Measurements from ENCODE around the gene CXCL11.
"Not testable (repeated sequence)": the region's sequence is repeated elsewhere in the genome, so short reads cannot be mapped to it uniquely, and the experiment has no call there.

CXCL11 gene

DNA sequence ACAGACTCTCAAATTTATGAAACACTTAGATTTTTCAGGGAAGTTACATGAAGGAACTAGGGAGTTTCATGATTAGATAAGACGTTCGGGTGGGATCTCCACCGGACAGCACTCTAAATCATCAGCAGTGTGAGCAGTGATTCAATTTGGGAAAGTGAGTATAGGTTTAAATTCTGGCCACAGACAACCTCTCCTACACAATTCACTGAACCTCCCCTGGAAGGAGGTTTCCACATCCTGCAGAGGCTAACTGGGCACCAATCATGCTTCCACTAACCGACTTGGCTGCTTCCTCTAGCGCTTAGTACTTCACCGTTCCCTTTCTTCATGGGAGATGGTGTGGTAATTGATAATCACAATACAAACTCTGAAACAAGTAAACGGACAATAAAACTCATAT, 34.2 kb downstream of the CXCL11 start:
- Mint-ChIP-seq H3K9me3 (no peaks in the 10 kb centered on the region), H3K4me1 (ENCODE audit: low read depth) (peaks cover 13% of the 10 kb centered on the region), H3K36me3 (ENCODE audit: low read depth) (no peaks in the 10 kb centered on the region), H3K27me3 (no peaks in the 10 kb centered on the region), H3K27ac (no peak overlapping the region), H3K4me3 (no peak overlapping the region)
- intact Hi-C loops (cut with micrococcal nuclease) = no loop called here

DNA sequence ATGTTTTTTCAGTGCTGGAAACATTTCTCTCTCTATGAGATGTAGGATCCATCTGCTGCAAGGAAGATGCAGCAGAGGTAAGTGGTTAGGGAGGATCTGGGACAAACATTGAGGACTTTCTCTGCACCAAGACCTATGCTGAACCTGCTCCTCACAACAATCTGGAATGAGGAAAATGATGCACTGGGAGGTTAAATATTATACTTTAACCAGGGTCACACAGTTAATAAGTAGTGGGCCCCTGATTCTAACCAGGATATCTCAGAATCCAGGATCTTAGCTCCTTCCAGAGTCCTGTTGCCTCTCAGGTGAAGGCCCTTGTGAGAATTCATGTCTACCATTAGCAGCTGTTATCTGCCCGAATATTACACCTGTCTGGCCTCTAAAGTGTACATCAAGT, 35.6 kb downstream of the CXCL11 start:
- no peaks in the 10 kb centered on the region for H3K27me3 Mint-ChIP-seq
- no peak overlapping the region for H3K4me3 Mint-ChIP-seq
- intact Hi-C loops (cut with micrococcal nuclease) = no loop called here
- H3K36me3 Mint-ChIP-seq (ENCODE audit: low read depth) = no peaks in the 10 kb centered on the region
- no peaks in the 10 kb centered on the region for H3K9me3 Mint-ChIP-seq
- H3K4me1 Mint-ChIP-seq (ENCODE audit: low read depth) = peaks cover 13% of the 10 kb centered on the region
- H3K27ac Mint-ChIP-seq = no peak overlapping the region

DNA sequence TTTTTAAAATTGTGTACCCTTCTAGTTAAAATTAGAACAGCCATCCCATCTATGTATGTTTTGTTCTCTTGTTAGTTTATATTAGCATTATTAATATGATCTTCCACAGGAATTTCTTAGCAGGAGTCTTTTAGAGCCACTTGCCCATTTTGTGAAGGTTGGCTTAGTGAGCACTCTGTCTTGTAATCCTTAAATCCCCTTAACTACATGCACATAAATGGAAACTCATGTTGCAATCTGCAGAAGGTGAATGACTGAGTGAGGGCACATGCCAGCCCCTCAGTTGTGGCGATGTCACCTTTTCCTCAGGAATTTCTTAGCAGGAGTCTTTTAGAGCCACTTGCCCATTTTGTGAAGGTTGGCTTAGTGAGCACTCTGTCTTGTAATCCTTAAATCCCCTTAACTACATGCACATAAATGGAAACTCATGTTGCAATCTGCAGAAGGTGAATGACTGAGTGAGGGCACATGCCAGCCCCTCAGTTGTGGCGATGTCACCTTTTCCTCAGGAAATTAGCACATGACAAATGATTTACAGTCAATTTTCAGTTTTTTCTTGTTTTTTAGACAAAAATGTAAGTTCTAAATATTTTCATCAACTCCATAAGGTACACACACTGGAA, 37.2 kb downstream of the CXCL11 start:
- H3K27me3 Mint-ChIP-seq; H3K36me3 Mint-ChIP-seq (ENCODE audit: low read depth); H3K27ac Mint-ChIP-seq; H3K9me3 Mint-ChIP-seq; intact Hi-C loops (cut with micrococcal nuclease); H3K4me3 Mint-ChIP-seq: not testable (repeated sequence)
- H3K4me1 Mint-ChIP-seq (ENCODE audit: low read depth) = peaks cover 13% of the 10 kb centered on the region

DNA sequence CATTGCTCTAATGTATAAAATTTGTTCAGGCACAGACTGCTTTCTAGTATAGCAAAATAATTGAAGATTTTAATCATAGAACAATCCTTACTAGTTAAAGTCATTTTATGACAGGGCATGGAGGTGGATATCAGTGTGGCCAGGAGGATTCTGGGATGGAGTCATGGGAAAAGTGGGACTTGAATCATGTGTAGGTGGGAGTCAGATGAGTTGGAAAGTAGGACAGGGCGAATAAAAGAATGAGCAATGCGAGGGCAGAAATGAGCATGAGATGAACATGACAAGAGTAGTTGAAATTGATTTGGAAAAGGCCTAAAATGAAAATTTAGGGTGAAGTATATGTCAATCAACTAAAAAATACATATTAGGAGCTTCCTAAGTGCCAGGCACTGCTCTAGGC, 37.9 kb downstream of the CXCL11 start:
- Mint-ChIP-seq H3K27ac (no peak overlapping the region), H3K27me3 (peaks cover 2% of the 10 kb centered on the region), H3K36me3 (ENCODE audit: low read depth) (no peaks in the 10 kb centered on the region), H3K4me3 (no peak overlapping the region), H3K9me3 (no peaks in the 10 kb centered on the region), H3K4me1 (ENCODE audit: low read depth) (peaks cover 13% of the 10 kb centered on the region)
- intact Hi-C loops (cut with micrococcal nuclease) = no loop called here

DNA sequence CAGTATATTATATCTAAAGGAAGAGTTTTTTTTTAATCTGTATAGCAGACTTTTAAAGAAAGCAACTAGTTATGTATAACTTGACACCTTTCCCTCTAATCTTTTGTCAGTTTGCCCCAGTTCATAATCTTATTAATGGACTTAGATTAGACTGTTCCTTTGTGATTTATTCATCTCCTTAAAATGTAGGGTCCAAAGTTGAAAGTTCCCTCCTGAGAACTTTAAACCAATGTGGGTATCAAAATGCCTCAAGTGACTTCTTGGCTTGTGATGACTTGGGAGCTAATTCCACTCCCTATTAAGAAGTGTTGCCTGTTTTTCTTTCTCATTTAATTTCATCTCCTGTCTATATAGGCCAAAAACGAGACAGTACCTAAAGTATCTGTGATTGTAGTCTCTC, 38.8 kb downstream of the CXCL11 start:
- intact Hi-C loops (cut with micrococcal nuclease) = no loop called here
- Mint-ChIP-seq H3K4me1 (ENCODE audit: low read depth) (peaks cover 5% of the 10 kb centered on the region), H3K4me3 (no peak overlapping the region), H3K27ac (no peak overlapping the region), H3K9me3 (no peaks in the 10 kb centered on the region), H3K36me3 (ENCODE audit: low read depth) (no peaks in the 10 kb centered on the region), H3K27me3 (peaks cover 6% of the 10 kb centered on the region)

DNA sequence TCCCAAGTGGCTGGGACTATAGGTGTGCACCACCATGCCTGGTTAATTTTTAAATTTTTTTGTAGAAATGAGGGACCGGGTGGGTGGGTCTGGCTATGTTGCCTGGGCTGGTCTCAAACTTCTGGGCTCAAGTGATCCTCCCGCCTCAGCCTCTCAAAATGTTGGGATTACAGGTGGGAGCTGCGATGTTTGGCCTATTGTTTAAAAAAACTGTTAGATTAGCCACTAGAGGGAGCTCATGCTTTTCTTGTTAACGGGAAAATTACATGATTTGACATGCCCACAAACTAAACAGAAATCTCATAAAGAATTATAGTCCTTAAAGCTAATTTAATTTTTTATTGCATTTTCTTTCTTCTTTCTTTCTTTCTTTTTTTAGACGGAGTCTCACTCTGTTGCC, 40.1 kb downstream of the CXCL11 start:
- Mint-ChIP-seq H3K27me3 (peaks cover 6% of the 10 kb centered on the region), H3K36me3 (ENCODE audit: low read depth) (peaks cover under 1% of the 10 kb centered on the region), H3K27ac (no peak overlapping the region), H3K4me3 (no peak overlapping the region), H3K4me1 (ENCODE audit: low read depth) (no peaks in the 10 kb centered on the region), H3K9me3 (no peaks in the 10 kb centered on the region)
- intact Hi-C loops (cut with micrococcal nuclease) = loop anchor here (1.0 kb wide), 1 partner anchor 72 kb away; no protein-coding TSS in a partner anchor

DNA sequence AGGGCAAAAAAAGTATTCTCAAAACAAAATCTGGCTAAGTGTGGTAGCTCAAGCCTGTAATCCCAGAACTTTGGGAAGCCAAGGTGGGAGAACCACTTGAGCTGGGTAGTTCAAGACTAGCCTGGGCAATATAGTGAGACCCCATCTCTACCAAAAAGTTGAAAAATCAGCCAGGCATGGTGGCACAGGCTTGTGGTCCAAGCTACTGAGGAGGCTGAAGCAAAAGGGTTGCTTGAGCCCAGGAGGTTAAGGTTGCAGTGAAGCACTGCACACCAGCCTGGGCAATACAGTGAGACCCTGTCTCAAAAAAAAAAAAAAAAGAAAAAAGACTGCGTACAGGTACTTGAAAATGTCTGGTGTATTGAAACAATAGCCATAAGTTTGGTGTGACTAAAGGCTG, 43.4 kb downstream of the CXCL11 start:
- H3K27me3 Mint-ChIP-seq = peaks cover 6% of the 10 kb centered on the region
- no peak overlapping the region for H3K27ac Mint-ChIP-seq
- intact Hi-C loops (cut with micrococcal nuclease) = no loop called here
- H3K4me1 Mint-ChIP-seq (ENCODE audit: low read depth) = peaks cover 24% of the 10 kb centered on the region
- H3K36me3 Mint-ChIP-seq (ENCODE audit: low read depth) = peaks cover 24% of the 10 kb centered on the region
- no peaks in the 10 kb centered on the region for H3K9me3 Mint-ChIP-seq
- H3K4me3 Mint-ChIP-seq = no peak overlapping the region

DNA sequence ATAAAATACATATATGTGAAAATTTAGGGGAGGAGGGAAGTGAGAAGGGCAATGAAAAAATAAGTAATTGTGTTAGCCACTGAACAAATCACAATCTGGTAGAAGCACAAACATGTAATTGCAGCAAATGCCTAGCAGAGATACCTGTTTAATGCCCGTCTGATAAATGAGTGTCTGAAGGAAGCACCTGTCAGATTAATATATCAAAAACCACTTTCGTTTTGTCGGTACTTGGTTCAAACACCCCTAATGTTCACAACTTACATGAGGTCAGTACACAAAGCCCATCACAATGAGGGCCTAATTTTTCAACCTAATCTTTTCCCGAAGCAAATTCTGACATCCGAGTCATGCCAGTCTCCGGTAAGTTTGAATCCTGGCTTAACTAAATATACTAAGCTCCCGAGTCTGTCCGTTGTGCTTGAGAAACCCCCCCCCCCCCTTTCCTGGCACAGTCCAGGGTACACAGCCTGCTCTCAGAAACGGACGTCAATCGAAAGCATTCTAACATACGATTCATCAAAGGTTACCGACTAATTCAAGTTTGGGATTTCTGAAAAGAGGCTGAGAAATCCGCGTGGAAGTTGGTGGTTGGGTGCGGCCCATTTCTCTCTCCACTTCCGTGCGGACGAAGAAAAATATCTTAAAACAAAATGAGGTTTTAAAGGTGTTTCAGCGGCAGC, 45.9 kb downstream of the CXCL11 start:
- Mint-ChIP-seq H3K36me3 (ENCODE audit: low read depth) (peaks cover 29% of the 10 kb centered on the region), H3K4me1 (ENCODE audit: low read depth) (peaks cover 29% of the 10 kb centered on the region), H3K27me3 (peaks cover 6% of the 10 kb centered on the region), H3K4me3 (peak overlapping the region; percentile 87), H3K9me3 (no peaks in the 10 kb centered on the region), H3K27ac (peak overlapping the region; percentile 89)
- intact Hi-C loops (cut with micrococcal nuclease) = loop anchor here (2.0 to 5.0 kb wide), 2 partner anchors 38 to 159 kb away; partner anchors contain the start of gene NUP54

DNA sequence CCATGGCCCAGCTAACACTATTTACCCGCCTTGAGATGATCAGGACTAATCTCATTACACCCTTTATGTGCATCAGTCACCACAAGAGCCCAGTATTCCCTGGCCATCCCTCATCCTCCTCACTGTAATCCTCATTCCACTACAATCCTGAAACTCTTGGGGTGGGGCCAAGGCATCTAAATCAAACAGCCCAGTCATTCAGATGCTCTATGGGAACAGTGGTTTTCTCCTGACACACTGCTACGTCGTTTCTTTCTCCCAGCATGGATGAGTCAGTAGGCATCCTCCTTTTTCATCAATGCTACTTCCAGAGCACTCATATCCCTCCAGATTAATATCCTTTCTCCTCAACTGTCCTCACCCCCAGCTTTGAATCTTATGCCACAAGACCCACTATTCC, 50.8 kb downstream of the CXCL11 start:
- Mint-ChIP-seq H3K27ac (no peak overlapping the region), H3K4me3 (no peak overlapping the region), H3K27me3 (no peaks in the 10 kb centered on the region), H3K36me3 (ENCODE audit: low read depth) (peaks cover 51% of the 10 kb centered on the region), H3K9me3 (no peaks in the 10 kb centered on the region), H3K4me1 (ENCODE audit: low read depth) (peaks cover 29% of the 10 kb centered on the region)
- intact Hi-C loops (cut with micrococcal nuclease) = loop anchor here (5.0 kb wide), 1 partner anchor 33 kb away; no protein-coding TSS in a partner anchor
